B cell (primary cell): Measurements from ENCODE around the gene WNT3A. TPM values are rescaled to one million over a fixed set of nuclear protein-coding genes. Genes with fewer than 3 reads are reported as not detected.

ENCODE experiments used
- ATAC-seq: fragments of 200-7000 bp; cut with Tn5 transposase; one replicate; pipeline ENCODE4 v1.10.0; 2021; ENCODE audit warnings: low read depth, mild to moderate bottlenecking, moderate number of reproducible peaks, moderate library complexity
- CTCF ChIA-PET: fragments of 350-600 bp; sonication (Branson Sonifier 250); formaldehyde crosslinking; loops from one replicate; lab custom pipeline; 2021; ENCODE audit warnings: antibody characterized with exemption, inconsistent platforms; lab: Charles Lee
- POLR2A ChIA-PET: fragments of 350-600 bp; sonication (Branson Sonifier 250); formaldehyde crosslinking; loops from one replicate; lab custom pipeline; 2021; ENCODE audit warnings: antibody characterized with exemption; lab: Charles Lee
- DNase-seq: peaks from one replicate; pipeline ENCODE4 v3.0.0; 2013
- H2AFZ ChIP-seq: 2 replicates; pipeline ENCODE4 v1.6.1; 2012; ENCODE audit warnings: mild to moderate bottlenecking, low read depth, low read length; ENCODE audit not compliant: insufficient read depth, poor library complexity, severe bottlenecking
- H3K27ac ChIP-seq, 2 donors: 1 replicate in 1 of 2; 2 replicates in 1 of 2; pipeline ENCODE4 v1.5.1; 2012 to 2013; ENCODE audit warnings: low read length in 2 of 2, mild to moderate bottlenecking in 2 of 2, moderate library complexity in 1 of 2
- H3K27me3 ChIP-seq, 4 experiments: fragments of 200-600 bp in 1 of 4; sonication (generic) in 1 of 4; replicated peaks in 1 of 4; 1 replicate in 2 of 4; 2 replicates in 2 of 4; pipeline versions ENCODE4 v1.6.1 to v1.7.0; 2013 to 2016; ENCODE audit warnings: low read length in 3 of 4, mild to moderate bottlenecking in 2 of 4, mixed read lengths in 1 of 4, moderate library complexity in 1 of 4; ENCODE audit not compliant: insufficient read depth in 4 of 4, control insufficient read depth in 3 of 4; ENCODE audit errors: control extremely low read depth in 1 of 4
- H3K36me3 ChIP-seq, 2 experiments: replicated peaks in 1 of 2; 1 replicate in 1 of 2; 2 replicates in 1 of 2; pipeline versions ENCODE4 v1.6.1 to v1.7.1; 2013; ENCODE audit warnings: low read length in 1 of 2; ENCODE audit not compliant: insufficient read depth in 2 of 2, control insufficient read depth in 1 of 2; ENCODE audit errors: control extremely low read depth in 1 of 2, extremely low read depth in 1 of 2
- H3K4me1 ChIP-seq, 2 donors: fragments of 200-600 bp in 1 of 2; sonication (generic) in 1 of 2; 1 replicate in 1 of 2; 2 replicates in 1 of 2; pipeline versions ENCODE4 v1.5.1 to v1.6.1; 2013 to 2017; ENCODE audit warnings: low read length in 2 of 2; ENCODE audit not compliant: control insufficient read depth in 2 of 2, insufficient read depth in 2 of 2
- H3K4me2 ChIP-seq: replicated peaks from 2 replicates; pipeline ENCODE3; 2012; ENCODE audit warnings: mild to moderate bottlenecking, low read depth, low read length; ENCODE audit not compliant: poor library complexity, severe bottlenecking
- H3K4me3 ChIP-seq, 5 experiments: fragments of 200-600 bp in 1 of 5; sonication (generic) in 1 of 5; 1 replicate in 3 of 5; 2 replicates in 2 of 5; pipeline versions ENCODE4 v1.5.1 to v1.7.0; 2011 to 2016; ENCODE audit warnings: low read length in 4 of 5, mild to moderate bottlenecking in 4 of 5, low read depth in 2 of 5, control low read depth in 1 of 5, moderate library complexity in 1 of 5; ENCODE audit not compliant: insufficient read depth in 1 of 5; ENCODE audit errors: control extremely low read depth in 1 of 5, extremely low read depth in 1 of 5
- H3K79me2 ChIP-seq: fragments of 200-600 bp; sonication (generic); one replicate; pipeline ENCODE4 v1.6.0; 2016; ENCODE audit warnings: low read length; ENCODE audit not compliant: control insufficient read depth, insufficient read depth
- H3K9ac ChIP-seq: fragments of 200-600 bp; sonication (generic); 2 replicates; pipeline ENCODE4 v1.6.1; 2017; ENCODE audit warnings: mild to moderate bottlenecking, low read length, moderate library complexity
- H3K9me3 ChIP-seq, 3 donors: one replicate each; pipeline versions ENCODE4 v1.6.1 to v1.7.1; 2013; ENCODE audit warnings: low read length in 2 of 3; ENCODE audit not compliant: control insufficient read depth in 2 of 3, insufficient read depth in 1 of 3; ENCODE audit errors: control extremely low read depth in 1 of 3
- H4K20me1 ChIP-seq: 2 replicates; pipeline ENCODE4 v1.6.0; 2012; ENCODE audit warnings: mild to moderate bottlenecking, low read length; ENCODE audit not compliant: insufficient read depth, control insufficient read depth, poor library complexity, severe bottlenecking
- H3K27ac Mint-ChIP-seq: one replicate; pipeline ENCODE4 v1.8.0; 2021; ENCODE audit warnings: mixed read lengths
- H3K27me3 Mint-ChIP-seq: one replicate; pipeline ENCODE4 v1.8.0; 2021; ENCODE audit warnings: mixed read lengths
- H3K4me1 Mint-ChIP-seq: one replicate; pipeline ENCODE4 v1.8.0; 2021; ENCODE audit warnings: mixed read lengths
- H3K4me3 Mint-ChIP-seq: one replicate; pipeline ENCODE4 v1.8.0; 2021; ENCODE audit warnings: mixed read lengths
- H3K9me3 Mint-ChIP-seq: one replicate; pipeline ENCODE4 v1.8.0; 2022; ENCODE audit warnings: mixed read lengths; ENCODE audit not compliant: insufficient read depth
- CTCF ChIP-seq: fragments of 200-600 bp; IDR thresholded peaks from one replicate; pipeline ENCODE4 v1.8.0; 2022; ENCODE audit warnings: antibody characterized with exemption, mild to moderate bottlenecking
- EZH2 ChIP-seq: IDR thresholded peaks from 2 replicates; pipeline ENCODE4 v1.6.1; 2012; ENCODE audit warnings: borderline replicate concordance, low read depth, mild to moderate bottlenecking, moderate library complexity, low read length; ENCODE audit not compliant: insufficient read depth, poor library complexity, severe bottlenecking
- WGBS: methylation state at CpG from one replicate; pipeline ENCODE4 v1.1.5; 2013; ENCODE audit warnings: missing lambda C conversion rate; ENCODE audit not compliant: insufficient coverage; 5-methylcytosine and 5-hydroxymethylcytosine counted together
- intact Hi-C: fragments of 100-400 bp; cut with micrococcal nuclease; formaldehyde crosslinking; loops from one replicate; pipeline ENCODE4 v1.10.0; 2022
- polyA plus RNA-seq: library from polyadenylated mRNA; depleted of rRNA; stranded (reverse); fragments of >200 nt; gene quantifications from 2 replicates; pipeline ENCODE4 v1.2.3, GENCODE V29; 2012
- total RNA-seq, 2 donors: library from RNA; stranded (reverse); fragments of 120-200 nt in 1 of 2; gene quantifications; 1 replicate in 1 of 2; 2 replicates in 1 of 2; pipeline versions ENCODE4 v1.2.3 to v1.2.4, GENCODE V29; 2013 to 2022

Gene WNT3A
- total and polyA plus RNA-seq, 2 donors (not counting 1 experiment from before 2014, with no cell fraction given), result 0.03 TPM; not detected in 1

- TF ChIP-seq EZH2, result no peak
- TF ChIP-seq CTCF, result no peak
- no peak overlapping the region for H3K27ac ChIP-seq
- no peak overlapping the region for H3K4me3 ChIP-seq
- Mint-ChIP-seq H3K27ac (no peak overlapping the region), H3K9me3 (no peaks in the 10 kb centered on the region), H3K4me3 (no peak overlapping the region), H3K4me1 (peaks cover 28% of the 10 kb centered on the region), H3K27me3 (peaks cover 18% of the 10 kb centered on the region)
- 86% methylated on average over 21 of the region's 24 CpGs for WGBS
- peaks cover 21 to 23% of the 10 kb centered on the region in 2 donors for H3K4me1 ChIP-seq
- intact Hi-C loops, result no loop called here
- peaks cover 0 to 19% (median 4%) of the 10 kb centered on the region in 4 experiments for H3K27me3 ChIP-seq
- H3K9ac ChIP-seq, result no peak overlapping the region
- H3K79me2 ChIP-seq, result no peaks in the 10 kb centered on the region
- DNase-seq, result no peak
- ChIA-PET POLR2A (no interaction called here), CTCF (no interaction called here)
- no peaks in the 10 kb centered on the region for H3K36me3 ChIP-seq
- ATAC-seq, result no peak
- peaks cover 0 to 8% (median 0%) of the 10 kb centered on the region in 3 donors for H3K9me3 ChIP-seq
- no peak overlapping the region for H3K4me2 ChIP-seq
- no peaks in the 10 kb centered on the region for H4K20me1 ChIP-seq
- no peak overlapping the region for H2AFZ ChIP-seq
These were observed 6.5 kb downstream of the WNT3A start for GRCh38 chr1:228013131-228013934.
